ENCODE results near the gene NTRK3. TPM values are rescaled to one million over a fixed set of nuclear protein-coding genes. Genes with fewer than 3 reads are reported as not detected.

The NTRK3 gene
- polyA plus RNA-seq, 1 donor from 2014 or later, result 42.7 TPM

DNA sequence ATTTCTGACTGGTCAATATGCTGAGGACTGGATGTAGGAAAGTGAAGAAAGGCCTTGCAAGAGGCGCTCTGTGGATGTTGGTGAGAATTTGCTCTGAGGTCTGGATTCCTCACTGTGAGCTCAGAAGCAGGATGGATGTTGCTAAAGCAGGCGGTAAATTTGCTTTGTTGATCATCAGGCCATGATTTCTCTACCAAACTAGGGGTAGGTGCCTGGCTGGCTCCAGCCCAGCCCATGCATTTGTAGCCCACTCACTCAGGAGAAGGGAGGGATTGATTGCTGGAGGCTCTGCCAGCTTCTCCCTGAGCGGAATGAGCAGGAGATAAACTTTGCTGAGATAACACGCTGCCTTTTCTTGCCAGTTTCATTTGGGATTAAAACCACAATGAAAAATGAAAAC lies 44.3 kb upstream of the NTRK3 start:
- Histone ChIP-seq H3K27ac (ENCODE audit: low read length) (no peak overlapping the region), H3K36me3 (ENCODE audit: insufficient read depth, low read length) (no peaks in the 10 kb centered on the region), H3K27me3 (ENCODE audit: insufficient read depth, low read depth, low read length) (no peaks in the 10 kb centered on the region), H3K79me2 (replicated peaks; ENCODE audit: insufficient read depth, low read length) (no peaks in the 10 kb centered on the region), H2AFZ (ENCODE audit: low read depth, low read length) (no peak overlapping the region), H3K4me2 (ENCODE audit: low read length) (no peak overlapping the region), H3K4me3 (ENCODE audit: low read length) (no peak overlapping the region), H3K9ac (ENCODE audit: low read length) (no peak overlapping the region), H3F3A (ENCODE audit: insufficient read depth, low read length, poor library complexity, severe bottlenecking) (no peaks in the 10 kb centered on the region), H3K9me3 (ENCODE audit: low read length) (no peaks in the 10 kb centered on the region), H4K20me1 (ENCODE audit: insufficient read depth) (no peaks in the 10 kb centered on the region), H3K9me2 (ENCODE audit: insufficient read depth, low read length) (no peaks in the 10 kb centered on the region)
- TF ChIP-seq EZH2 (IDR thresholded peaks at IDR 0.05; ENCODE audit: borderline replicate concordance, insufficient read depth, low read length, poor library complexity, severe bottlenecking) (no peak), TAF1 (IDR thresholded peaks at IDR 0.05; ENCODE audit: low read depth) (no peak), POLR2AphosphoS5 (IDR thresholded peaks at IDR 0.05) (no peak), REST (IDR thresholded peaks at IDR 0.05; ENCODE audit: borderline replicate concordance) (no peak)
- TF ChIP-seq, protein P1, sequence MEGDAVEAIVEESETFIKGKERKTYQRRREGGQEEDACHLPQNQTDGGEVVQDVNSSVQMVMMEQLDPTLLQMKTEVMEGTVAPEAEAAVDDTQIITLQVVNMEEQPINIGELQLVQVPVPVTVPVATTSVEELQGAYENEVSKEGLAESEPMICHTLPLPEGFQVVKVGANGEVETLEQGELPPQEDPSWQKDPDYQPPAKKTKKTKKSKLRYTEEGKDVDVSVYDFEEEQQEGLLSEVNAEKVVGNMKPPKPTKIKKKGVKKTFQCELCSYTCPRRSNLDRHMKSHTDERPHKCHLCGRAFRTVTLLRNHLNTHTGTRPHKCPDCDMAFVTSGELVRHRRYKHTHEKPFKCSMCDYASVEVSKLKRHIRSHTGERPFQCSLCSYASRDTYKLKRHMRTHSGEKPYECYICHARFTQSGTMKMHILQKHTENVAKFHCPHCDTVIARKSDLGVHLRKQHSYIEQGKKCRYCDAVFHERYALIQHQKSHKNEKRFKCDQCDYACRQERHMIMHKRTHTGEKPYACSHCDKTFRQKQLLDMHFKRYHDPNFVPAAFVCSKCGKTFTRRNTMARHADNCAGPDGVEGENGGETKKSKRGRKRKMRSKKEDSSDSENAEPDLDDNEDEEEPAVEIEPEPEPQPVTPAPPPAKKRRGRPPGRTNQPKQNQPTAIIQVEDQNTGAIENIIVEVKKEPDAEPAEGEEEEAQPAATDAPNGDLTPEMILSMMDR (IDR thresholded peaks at IDR 0.05; ENCODE audit: poor library complexity, severe bottlenecking), result no peak

GRCh38 chr15:88300089-88300488 lies 43.5 kb upstream of the NTRK3 start:
- Histone ChIP-seq H3K4me2 (ENCODE audit: low read length) (no peak overlapping the region), H3F3A (ENCODE audit: insufficient read depth, low read length, poor library complexity, severe bottlenecking) (no peaks in the 10 kb centered on the region), H2AFZ (ENCODE audit: low read depth, low read length) (no peak overlapping the region), H3K9me2 (ENCODE audit: insufficient read depth, low read length) (no peaks in the 10 kb centered on the region), H3K27ac (ENCODE audit: low read length) (no peak overlapping the region), H3K36me3 (ENCODE audit: insufficient read depth, low read length) (no peaks in the 10 kb centered on the region), H4K20me1 (ENCODE audit: insufficient read depth) (no peaks in the 10 kb centered on the region), H3K27me3 (ENCODE audit: insufficient read depth, low read depth, low read length) (no peaks in the 10 kb centered on the region), H3K9ac (ENCODE audit: low read length) (no peak overlapping the region), H3K4me3 (ENCODE audit: low read length) (no peak overlapping the region), H3K9me3 (ENCODE audit: low read length) (no peaks in the 10 kb centered on the region), H3K79me2 (replicated peaks; ENCODE audit: insufficient read depth, low read length) (no peaks in the 10 kb centered on the region)
- no peak for TF ChIP-seq SMC3 (conservative IDR thresholded peaks at IDR 0.05; ENCODE audit: poor library complexity)
- TF ChIP-seq, protein P1 (IDR thresholded peaks at IDR 0.05; ENCODE audit: poor library complexity, severe bottlenecking), result no peak
- TF ChIP-seq TAF1 (IDR thresholded peaks at IDR 0.05; ENCODE audit: low read depth), result no peak
- no peak for TF ChIP-seq EZH2 (IDR thresholded peaks at IDR 0.05; ENCODE audit: borderline replicate concordance, insufficient read depth, low read length, poor library complexity, severe bottlenecking)
- TF ChIP-seq EP300 (conservative IDR thresholded peaks at IDR 0.05; ENCODE audit: poor library complexity, severe bottlenecking), result no peak
- no peak for TF ChIP-seq MXI1 (conservative IDR thresholded peaks at IDR 0.05; ENCODE audit: poor library complexity, severe bottlenecking)
- TF ChIP-seq REST (IDR thresholded peaks at IDR 0.05; ENCODE audit: borderline replicate concordance), result no peak
- no peak for TF ChIP-seq POLR2AphosphoS5 (IDR thresholded peaks at IDR 0.05)
- TF ChIP-seq RAD21 (conservative IDR thresholded peaks at IDR 0.05), result no peak

Measured in neural cell (in vitro differentiated cells).